ENCODE data around the gene BRD7. TPM values are rescaled to one million over a fixed set of nuclear protein-coding genes. Genes with fewer than 3 reads are reported as not detected.

Gene BRD7
- total RNA-seq, 4 donors from 2014 or later, result 29.9 to 58.0 (median 38.5) TPM

DNA sequence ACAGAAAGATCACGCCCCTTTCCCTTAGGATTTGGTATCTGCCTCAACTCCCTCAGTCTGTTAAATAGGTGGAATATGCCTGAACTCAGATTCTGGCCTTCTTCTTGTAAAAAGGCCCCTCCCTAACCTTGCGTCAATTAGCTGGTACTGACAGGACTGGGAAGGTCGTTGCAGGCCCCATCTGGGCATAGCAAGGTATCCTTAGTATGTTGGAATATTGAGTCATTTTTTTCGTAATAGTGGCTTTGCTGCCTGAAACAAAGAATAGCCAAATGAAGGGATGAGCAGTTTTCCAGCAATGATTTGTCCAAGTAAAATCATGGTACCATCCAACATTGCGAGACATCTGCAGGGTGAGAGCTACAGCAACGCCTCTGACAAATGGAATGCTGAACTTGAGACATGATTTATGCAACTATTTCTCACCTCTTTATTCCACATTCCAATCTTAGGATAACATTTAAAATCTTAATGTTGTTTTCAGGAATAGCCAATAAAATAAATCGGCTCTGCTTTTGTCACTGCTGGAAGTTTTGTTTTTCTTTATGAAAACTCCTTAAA lies 39.3 kb upstream of the BRD7 start:
- Histone ChIP-seq H3K4me3 (no peak overlapping the region), H3K27ac (no peak overlapping the region), H3K36me3 (no peaks in the 10 kb centered on the region), H3K9me3 (no peaks in the 10 kb centered on the region), H3K27me3 (no peaks in the 10 kb centered on the region), H3K4me1 (no peaks in the 10 kb centered on the region)
- in situ Hi-C loops (cut with MboI; ENCODE audit: low pct_ligation_motif_present in 1 of 4, low pct_unique_long_range_greater_than_20kb in 1 of 4, low sequenced_read_pairs in 3 of 4), result no loop called here
- WGBS, 2 donors (ENCODE audit: low coverage in 1 of 2), result 78 to 96% methylated on average over 2 to 7 of the region's 7 CpGs
- TF ChIP-seq EP300 (IDR thresholded peaks at IDR 0.05; ENCODE audit: low read depth), result no peak
- TF ChIP-seq, protein P1, sequence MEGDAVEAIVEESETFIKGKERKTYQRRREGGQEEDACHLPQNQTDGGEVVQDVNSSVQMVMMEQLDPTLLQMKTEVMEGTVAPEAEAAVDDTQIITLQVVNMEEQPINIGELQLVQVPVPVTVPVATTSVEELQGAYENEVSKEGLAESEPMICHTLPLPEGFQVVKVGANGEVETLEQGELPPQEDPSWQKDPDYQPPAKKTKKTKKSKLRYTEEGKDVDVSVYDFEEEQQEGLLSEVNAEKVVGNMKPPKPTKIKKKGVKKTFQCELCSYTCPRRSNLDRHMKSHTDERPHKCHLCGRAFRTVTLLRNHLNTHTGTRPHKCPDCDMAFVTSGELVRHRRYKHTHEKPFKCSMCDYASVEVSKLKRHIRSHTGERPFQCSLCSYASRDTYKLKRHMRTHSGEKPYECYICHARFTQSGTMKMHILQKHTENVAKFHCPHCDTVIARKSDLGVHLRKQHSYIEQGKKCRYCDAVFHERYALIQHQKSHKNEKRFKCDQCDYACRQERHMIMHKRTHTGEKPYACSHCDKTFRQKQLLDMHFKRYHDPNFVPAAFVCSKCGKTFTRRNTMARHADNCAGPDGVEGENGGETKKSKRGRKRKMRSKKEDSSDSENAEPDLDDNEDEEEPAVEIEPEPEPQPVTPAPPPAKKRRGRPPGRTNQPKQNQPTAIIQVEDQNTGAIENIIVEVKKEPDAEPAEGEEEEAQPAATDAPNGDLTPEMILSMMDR (IDR thresholded peaks at IDR 0.05), result no peak
- no peak for TF ChIP-seq POLR2A (IDR thresholded peaks at IDR 0.05)
- no peak for TF ChIP-seq POLR2AphosphoS5 (IDR thresholded peaks at IDR 0.05)
- no peak for DNase-seq
- intact Hi-C loops (cut with DNase I; ENCODE audit: low total_unique reads), result no loop called here

DNA sequence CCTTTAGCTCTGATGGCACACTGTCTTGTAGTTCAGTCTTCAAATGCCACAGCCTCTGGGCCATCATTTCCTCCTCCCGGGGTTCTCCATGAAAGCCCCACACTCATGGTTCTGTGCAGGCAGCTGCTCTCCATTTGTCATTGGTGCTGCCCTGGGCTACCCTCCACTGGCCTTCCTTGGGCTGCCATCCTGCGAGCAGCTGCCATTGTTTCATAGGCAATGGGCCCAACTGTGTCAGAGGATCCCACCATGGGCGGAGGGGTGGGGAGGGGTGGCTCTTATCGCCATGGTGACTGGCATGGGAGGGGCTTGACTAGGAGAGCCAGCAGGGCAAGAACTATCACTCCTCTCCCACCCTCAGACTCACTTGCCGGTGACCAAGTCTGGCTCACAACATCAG lies 38.6 kb upstream of the BRD7 start:
- Histone ChIP-seq H3K27me3 (no peaks in the 10 kb centered on the region), H3K4me3 (no peak overlapping the region), H3K27ac (no peak overlapping the region), H3K4me1 (no peaks in the 10 kb centered on the region), H3K36me3 (no peaks in the 10 kb centered on the region), H3K9me3 (no peaks in the 10 kb centered on the region)
- in situ Hi-C loops (cut with MboI; ENCODE audit: low pct_ligation_motif_present in 1 of 4, low pct_unique_long_range_greater_than_20kb in 1 of 4, low sequenced_read_pairs in 3 of 4) (no loop called here), intact Hi-C loops (cut with DNase I; ENCODE audit: low total_unique reads) (no loop called here)
- WGBS, 2 donors (ENCODE audit: low coverage in 1 of 2), result 80 to 90% methylated on average over 1 to 5 of the region's 5 CpGs
- no peak for DNase-seq
- no peak for TF ChIP-seq POLR2AphosphoS5 (IDR thresholded peaks at IDR 0.05)
- TF ChIP-seq POLR2A (IDR thresholded peaks at IDR 0.05), result no peak
- no peak for TF ChIP-seq EP300 (IDR thresholded peaks at IDR 0.05; ENCODE audit: low read depth)
- TF ChIP-seq, protein P1 (IDR thresholded peaks at IDR 0.05), result no peak

- Histone ChIP-seq H3K27ac (no peak overlapping the region), H3K36me3 (no peaks in the 10 kb centered on the region), H3K4me1 (no peaks in the 10 kb centered on the region), H3K9me3 (no peaks in the 10 kb centered on the region), H3K27me3 (no peaks in the 10 kb centered on the region), H3K4me3 (no peak overlapping the region)
- TF ChIP-seq, protein P1 (IDR thresholded peaks at IDR 0.05), result no peak
- TF ChIP-seq POLR2AphosphoS5 (IDR thresholded peaks at IDR 0.05) (no peak), POLR2A (IDR thresholded peaks at IDR 0.05) (no peak), EP300 (IDR thresholded peaks at IDR 0.05; ENCODE audit: low read depth) (no peak)
- in situ Hi-C loops (cut with MboI; ENCODE audit: low pct_ligation_motif_present in 1 of 4, low pct_unique_long_range_greater_than_20kb in 1 of 4, low sequenced_read_pairs in 3 of 4), result no loop called here
- intact Hi-C loops (cut with DNase I; ENCODE audit: low total_unique reads), result no loop called here
- 77% methylated on average over 7 of the region's 12 CpGs; no CpG with 5 or more reads in 1 of the 2 donors for WGBS, 2 donors (ENCODE audit: low coverage in 1 of 2)
- no peak for DNase-seq
These were observed 34.7 kb upstream of the BRD7 start for GRCh38 chr16:50403491-50403890.

GRCh38 chr16:50402298-50402895 lies 33.6 kb upstream of the BRD7 start:
- Histone ChIP-seq H3K27ac (no peak overlapping the region), H3K27me3 (no peaks in the 10 kb centered on the region), H3K4me3 (no peak overlapping the region), H3K4me1 (no peaks in the 10 kb centered on the region), H3K36me3 (no peaks in the 10 kb centered on the region), H3K9me3 (no peaks in the 10 kb centered on the region)
- intact Hi-C loops (cut with DNase I; ENCODE audit: low total_unique reads) (no loop called here), in situ Hi-C loops (cut with MboI; ENCODE audit: low pct_ligation_motif_present in 1 of 4, low pct_unique_long_range_greater_than_20kb in 1 of 4, low sequenced_read_pairs in 3 of 4) (no loop called here)
- DNase-seq, result no peak
- TF ChIP-seq, protein P1 (IDR thresholded peaks at IDR 0.05), result no peak
- TF ChIP-seq EP300 (IDR thresholded peaks at IDR 0.05; ENCODE audit: low read depth) (no peak), POLR2A (IDR thresholded peaks at IDR 0.05) (no peak), POLR2AphosphoS5 (IDR thresholded peaks at IDR 0.05) (no peak)
- 50 to 89% methylated on average over 2 to 9 of the region's 9 CpGs for WGBS, 2 donors (ENCODE audit: low coverage in 1 of 2)

Measured in transverse colon (tissue), 4 donors.